ENCODE measurements around the gene PPM1M. TPM values are rescaled to one million over a fixed set of nuclear protein-coding genes. Genes with fewer than 3 reads are reported as not detected.

Gene PPM1M
- total RNA-seq, 1 experiment from 2014 or later, result 7.1 TPM

GRCh38 chr3:52253314-52254304, 8.1 kb downstream of the PPM1M start:
- Mint-ChIP-seq H3K4me1 (ENCODE audit: low read depth, unreplicated experiment) (no peaks in the 10 kb centered on the region), H3K9me3 (ENCODE audit: low read depth, unreplicated experiment) (no peaks in the 10 kb centered on the region), H3K27me3 (ENCODE audit: unreplicated experiment) (no peaks in the 10 kb centered on the region), H3K36me3 (ENCODE audit: insufficient read depth, unreplicated experiment) (peaks cover 62% of the 10 kb centered on the region), H3K27ac (ENCODE audit: unreplicated experiment) (no peak overlapping the region), H3K4me3 (ENCODE audit: low read depth, unreplicated experiment) (no peak overlapping the region)
- CTCF ChIA-PET, result interaction anchor here (0.6 to 0.7 kb wide), 3 partner anchors 47 to 280 kb away, joined by 3 to 7 read pairs (median 3); no protein-coding TSS in a partner anchor
- no TSS peak for BruUV-seq (replicated peaks)
- intact Hi-C loops (cut with micrococcal nuclease; ENCODE audit: unreplicated experiment), result no loop called here
- no peak for DNase-seq
- no peak for TF ChIP-seq CTCF (IDR thresholded peaks at IDR 0.05; ENCODE audit: unreplicated experiment)

- TF ChIP-seq CTCF (IDR thresholded peaks at IDR 0.05; ENCODE audit: unreplicated experiment), result no peak
- H3K27me3 Mint-ChIP-seq (ENCODE audit: unreplicated experiment), result no peaks in the 10 kb centered on the region
- intact Hi-C loops (cut with micrococcal nuclease; ENCODE audit: unreplicated experiment), result no loop called here
- no peak for DNase-seq
- H3K27ac Mint-ChIP-seq (ENCODE audit: unreplicated experiment), result no peak overlapping the region
- H3K4me3 Mint-ChIP-seq (ENCODE audit: low read depth, unreplicated experiment), result no peak overlapping the region
- no peaks in the 10 kb centered on the region for H3K9me3 Mint-ChIP-seq (ENCODE audit: low read depth, unreplicated experiment)
- CTCF ChIA-PET, result no interaction called here
- BruUV-seq (replicated peaks), result no TSS peak
- no peaks in the 10 kb centered on the region for H3K4me1 Mint-ChIP-seq (ENCODE audit: low read depth, unreplicated experiment)
- H3K36me3 Mint-ChIP-seq (ENCODE audit: insufficient read depth, unreplicated experiment), result peaks cover 69% of the 10 kb centered on the region
Observed at GRCh38 chr3:52254608-52255007, 9.0 kb downstream of the PPM1M start.

GRCh38 chr3:52256159-52256558, 10.6 kb downstream of the PPM1M start:
- Mint-ChIP-seq H3K9me3 (ENCODE audit: low read depth, unreplicated experiment) (no peaks in the 10 kb centered on the region), H3K4me3 (ENCODE audit: low read depth, unreplicated experiment) (no peak overlapping the region), H3K36me3 (ENCODE audit: insufficient read depth, unreplicated experiment) (peaks cover 65% of the 10 kb centered on the region), H3K4me1 (ENCODE audit: low read depth, unreplicated experiment) (no peaks in the 10 kb centered on the region), H3K27me3 (ENCODE audit: unreplicated experiment) (no peaks in the 10 kb centered on the region), H3K27ac (ENCODE audit: unreplicated experiment) (no peak overlapping the region)
- intact Hi-C loops (cut with micrococcal nuclease; ENCODE audit: unreplicated experiment), result no loop called here
- BruUV-seq (replicated peaks), result no TSS peak
- CTCF ChIA-PET, result no interaction called here
- no peak for TF ChIP-seq CTCF (IDR thresholded peaks at IDR 0.05; ENCODE audit: unreplicated experiment)
- DNase-seq, result no peak

GRCh38 chr3:52256622-52257021, 11.1 kb downstream of the PPM1M start:
- H3K27me3 Mint-ChIP-seq (ENCODE audit: unreplicated experiment), result no peaks in the 10 kb centered on the region
- no peak for DNase-seq
- CTCF ChIA-PET, result no interaction called here
- peaks cover 65% of the 10 kb centered on the region for H3K36me3 Mint-ChIP-seq (ENCODE audit: insufficient read depth, unreplicated experiment)
- no peaks in the 10 kb centered on the region for H3K9me3 Mint-ChIP-seq (ENCODE audit: low read depth, unreplicated experiment)
- no peak for TF ChIP-seq CTCF (IDR thresholded peaks at IDR 0.05; ENCODE audit: unreplicated experiment)
- H3K4me1 Mint-ChIP-seq (ENCODE audit: low read depth, unreplicated experiment), result no peaks in the 10 kb centered on the region
- no TSS peak for BruUV-seq (replicated peaks)
- intact Hi-C loops (cut with micrococcal nuclease; ENCODE audit: unreplicated experiment), result no loop called here
- H3K27ac Mint-ChIP-seq (ENCODE audit: unreplicated experiment), result no peak overlapping the region
- no peak overlapping the region for H3K4me3 Mint-ChIP-seq (ENCODE audit: low read depth, unreplicated experiment)
